Neural crest cell (in vitro differentiated cells): ENCODE results near the gene SEPTIN8. TPM values are rescaled to one million over a fixed set of nuclear protein-coding genes. Genes with fewer than 3 reads are reported as not detected.

Source experiments
- DNase-seq: peaks from one replicate; pipeline ENCODE4 v3.0.0; 2021; ENCODE audit warnings: low read depth, mixed read lengths, low spot score
- H3K27ac Mint-ChIP-seq: one replicate; pipeline ENCODE4 v1.8.0; 2021; ENCODE audit warnings: mild to moderate bottlenecking, mixed read lengths; ENCODE audit not compliant: unreplicated experiment
- H3K27me3 Mint-ChIP-seq: 2 replicates; pipeline ENCODE4 v1.8.0; 2021; ENCODE audit warnings: low read depth, mild to moderate bottlenecking, mixed read lengths
- H3K36me3 Mint-ChIP-seq: 2 replicates; pipeline ENCODE4 v1.8.0; 2021; ENCODE audit warnings: low read depth, mild to moderate bottlenecking, mixed read lengths
- H3K4me1 Mint-ChIP-seq: 2 replicates; pipeline ENCODE4 v1.8.0; 2021; ENCODE audit warnings: mixed read lengths
- H3K4me3 Mint-ChIP-seq: one replicate; pipeline ENCODE4 v1.8.0; 2021; ENCODE audit warnings: mild to moderate bottlenecking, mixed read lengths
- H3K9me3 Mint-ChIP-seq: 2 replicates; pipeline ENCODE4 v1.8.0; 2021; ENCODE audit warnings: mixed read lengths
- total RNA-seq: library from RNA; stranded (reverse); gene quantifications from 2 replicates; pipeline ENCODE4 v1.2.1, GENCODE V29; 2021
- TF ChIP-seq, protein P1 (sequence below): fragments of 200-600 bp; sonication (generic); conservative IDR thresholded peaks from 2 replicates; pipeline ENCODE4 v1.5.0; 2021; ENCODE audit warnings: antibody characterized with exemption, mild to moderate bottlenecking

SEPTIN8 gene
- total RNA-seq, 1 donor from 2014 or later = 71.1 TPM

DNA sequence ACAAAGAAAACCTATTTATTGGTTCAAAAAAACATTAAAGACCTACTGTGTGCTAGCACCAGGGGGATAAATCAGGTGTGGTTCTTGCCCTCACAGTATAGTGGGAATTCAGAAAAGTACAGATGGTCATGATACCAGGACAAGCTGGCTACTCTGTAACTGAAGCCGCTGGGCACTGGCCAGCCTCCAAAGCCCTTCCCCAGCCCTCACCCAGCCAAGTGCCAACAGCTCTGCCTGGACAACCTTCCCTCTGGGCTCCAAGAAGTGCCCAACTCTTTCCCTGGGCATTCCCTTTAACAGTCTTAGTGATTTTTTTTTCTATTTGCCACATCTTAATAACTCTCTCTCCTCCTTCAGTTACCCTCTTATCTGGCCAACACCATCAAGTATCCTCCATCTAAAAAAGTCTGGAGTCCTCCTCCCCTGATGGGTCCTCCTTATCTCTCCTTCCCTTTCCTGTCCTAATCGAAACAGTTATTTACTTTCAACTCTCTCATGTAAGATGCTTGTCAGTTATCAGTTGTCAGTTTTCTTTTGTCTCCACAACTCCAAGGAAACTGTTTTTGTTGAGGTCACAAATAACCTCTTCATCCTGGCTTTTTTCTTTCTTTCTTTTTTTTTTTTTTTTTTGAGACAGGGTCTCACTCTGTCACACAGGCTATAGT is 13.3 kb upstream of the SEPTIN8 start:
- H3K4me1 Mint-ChIP-seq = peaks cover 9% of the 10 kb centered on the region
- peaks cover 9% of the 10 kb centered on the region for H3K27me3 Mint-ChIP-seq
- H3K27ac Mint-ChIP-seq = no peak overlapping the region
- no peaks in the 10 kb centered on the region for H3K9me3 Mint-ChIP-seq
- H3K4me3 Mint-ChIP-seq = no peak overlapping the region
- no peak for DNase-seq
- TF ChIP-seq, protein P1, sequence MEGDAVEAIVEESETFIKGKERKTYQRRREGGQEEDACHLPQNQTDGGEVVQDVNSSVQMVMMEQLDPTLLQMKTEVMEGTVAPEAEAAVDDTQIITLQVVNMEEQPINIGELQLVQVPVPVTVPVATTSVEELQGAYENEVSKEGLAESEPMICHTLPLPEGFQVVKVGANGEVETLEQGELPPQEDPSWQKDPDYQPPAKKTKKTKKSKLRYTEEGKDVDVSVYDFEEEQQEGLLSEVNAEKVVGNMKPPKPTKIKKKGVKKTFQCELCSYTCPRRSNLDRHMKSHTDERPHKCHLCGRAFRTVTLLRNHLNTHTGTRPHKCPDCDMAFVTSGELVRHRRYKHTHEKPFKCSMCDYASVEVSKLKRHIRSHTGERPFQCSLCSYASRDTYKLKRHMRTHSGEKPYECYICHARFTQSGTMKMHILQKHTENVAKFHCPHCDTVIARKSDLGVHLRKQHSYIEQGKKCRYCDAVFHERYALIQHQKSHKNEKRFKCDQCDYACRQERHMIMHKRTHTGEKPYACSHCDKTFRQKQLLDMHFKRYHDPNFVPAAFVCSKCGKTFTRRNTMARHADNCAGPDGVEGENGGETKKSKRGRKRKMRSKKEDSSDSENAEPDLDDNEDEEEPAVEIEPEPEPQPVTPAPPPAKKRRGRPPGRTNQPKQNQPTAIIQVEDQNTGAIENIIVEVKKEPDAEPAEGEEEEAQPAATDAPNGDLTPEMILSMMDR = no peak
- no peaks in the 10 kb centered on the region for H3K36me3 Mint-ChIP-seq

DNA sequence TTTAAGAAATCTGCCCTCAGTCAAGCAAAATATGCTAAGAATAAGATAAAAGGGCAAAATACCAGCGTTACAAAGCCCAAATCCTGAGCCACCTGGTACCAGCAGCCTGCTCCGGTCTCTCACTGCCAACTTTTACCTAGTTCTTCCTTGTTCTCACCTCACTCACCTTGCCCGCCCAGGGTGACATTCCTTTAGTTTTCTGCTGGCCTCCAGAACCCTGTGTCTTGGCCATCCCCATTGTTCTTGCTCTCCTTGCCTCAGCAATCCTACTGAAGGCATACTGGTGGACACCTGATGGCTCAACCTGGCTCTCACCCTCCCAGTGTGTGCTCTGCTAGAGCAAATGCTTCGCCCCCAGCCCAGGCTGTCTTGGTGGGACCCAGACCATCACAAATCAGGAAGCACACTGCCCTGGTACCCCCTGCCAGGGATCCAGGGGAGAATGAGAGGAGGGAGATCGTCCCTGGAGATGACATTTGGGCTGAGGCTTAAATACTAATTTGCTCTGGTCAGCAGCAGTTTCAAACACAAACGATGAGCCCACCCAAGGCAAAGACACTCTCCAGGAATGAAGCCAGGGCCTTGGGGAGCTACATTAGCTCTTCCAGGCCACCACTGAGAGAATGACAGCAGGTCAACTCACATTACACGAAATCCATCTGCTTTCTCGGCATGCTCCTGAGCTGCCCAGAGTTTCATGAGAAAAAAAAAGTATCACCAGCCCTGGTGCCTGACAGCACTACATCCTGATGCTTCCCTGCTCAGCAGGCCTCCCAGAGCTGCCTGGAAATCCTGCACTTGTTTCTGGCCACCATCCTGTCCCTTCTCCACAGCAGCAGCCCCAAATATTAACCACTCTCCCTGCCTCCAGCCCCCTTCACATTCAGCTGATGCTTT is 12.2 kb upstream of the SEPTIN8 start:
- H3K27ac Mint-ChIP-seq = no peak overlapping the region

DNA sequence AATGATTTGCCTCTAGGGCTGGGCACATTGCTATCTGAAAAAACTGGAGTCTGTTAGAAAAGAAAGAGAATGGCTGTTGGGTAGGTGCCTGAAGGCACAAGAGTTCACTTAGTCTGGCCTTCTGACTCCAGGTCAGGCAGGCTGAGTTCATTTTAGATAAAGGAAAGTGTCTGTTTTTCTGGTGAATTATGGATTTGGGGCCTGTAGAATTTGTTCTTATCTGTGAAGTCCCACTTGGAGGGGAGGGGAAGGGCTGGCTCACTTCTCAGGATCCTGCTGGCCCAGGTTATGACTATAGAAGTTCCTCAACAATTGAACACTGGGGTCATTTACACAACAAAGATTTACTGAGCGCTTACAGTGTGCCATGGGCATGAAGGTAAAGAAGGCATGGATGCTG is 11.5 kb upstream of the SEPTIN8 start:
- DNase-seq = no peak
- peaks cover 8% of the 10 kb centered on the region for H3K27me3 Mint-ChIP-seq
- no peaks in the 10 kb centered on the region for H3K9me3 Mint-ChIP-seq
- peaks cover 9% of the 10 kb centered on the region for H3K4me1 Mint-ChIP-seq
- H3K4me3 Mint-ChIP-seq = no peak overlapping the region
- no peaks in the 10 kb centered on the region for H3K36me3 Mint-ChIP-seq
- TF ChIP-seq, protein P1 = no peak
- H3K27ac Mint-ChIP-seq = no peak overlapping the region

More for the DNA sequence above, 12.2 kb upstream of the SEPTIN8 start:
- Mint-ChIP-seq H3K9me3 (no peaks in the 10 kb centered on the region), H3K36me3 (no peaks in the 10 kb centered on the region), H3K4me3 (no peak overlapping the region), H3K27me3 (peaks cover 9% of the 10 kb centered on the region), H3K4me1 (peaks cover 9% of the 10 kb centered on the region)
- DNase-seq = no peak
- TF ChIP-seq, protein P1 = no peak

DNA sequence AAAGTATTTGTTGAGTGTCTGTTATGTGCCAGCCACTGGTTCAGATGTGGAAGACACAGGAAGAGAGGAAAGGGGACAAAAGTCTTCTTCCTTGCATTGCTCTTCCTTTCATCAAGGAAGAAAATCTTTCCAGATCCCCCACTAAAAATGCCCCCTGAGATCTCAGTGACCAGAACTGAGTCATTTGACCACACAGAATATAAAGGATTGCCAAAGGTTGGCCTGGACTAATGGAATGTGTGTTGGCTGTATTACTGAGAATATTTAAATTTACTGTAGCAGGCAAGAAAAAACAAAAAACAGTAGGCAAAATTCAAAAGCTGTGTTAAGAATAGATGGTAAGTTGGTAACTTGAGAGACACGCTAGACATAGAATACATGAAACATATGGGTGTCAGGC is 10.0 kb upstream of the SEPTIN8 start:
- Mint-ChIP-seq H3K4me3 (no peak overlapping the region), H3K27me3 (peaks cover 7% of the 10 kb centered on the region), H3K4me1 (peaks cover 9% of the 10 kb centered on the region), H3K27ac (no peak overlapping the region), H3K36me3 (no peaks in the 10 kb centered on the region), H3K9me3 (no peaks in the 10 kb centered on the region)
- TF ChIP-seq, protein P1 = no peak
- DNase-seq = no peak

DNA sequence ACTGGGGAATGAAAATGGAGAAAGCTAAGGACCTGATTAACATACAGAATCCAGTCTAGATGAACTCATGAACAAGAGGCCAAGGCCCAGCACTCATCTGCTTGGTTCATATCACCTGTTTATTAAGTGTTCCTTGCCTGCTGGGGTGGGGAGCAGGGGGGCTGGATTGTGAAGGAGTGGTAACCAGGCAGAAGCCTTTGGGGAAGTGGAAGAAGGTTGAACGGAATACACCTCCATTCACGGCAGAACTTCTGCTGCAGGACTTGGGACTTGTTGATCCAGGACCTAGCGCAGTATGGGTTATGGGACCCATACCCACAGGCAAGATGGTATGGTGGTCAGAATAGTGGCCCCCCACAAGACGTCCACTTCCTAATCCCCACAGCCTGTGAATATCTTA is 8.8 kb upstream of the SEPTIN8 start:
- peaks cover 17% of the 10 kb centered on the region for H3K27me3 Mint-ChIP-seq
- no peak for DNase-seq
- H3K36me3 Mint-ChIP-seq = no peaks in the 10 kb centered on the region
- H3K27ac Mint-ChIP-seq = no peak overlapping the region
- no peaks in the 10 kb centered on the region for H3K9me3 Mint-ChIP-seq
- H3K4me1 Mint-ChIP-seq = peaks cover 9% of the 10 kb centered on the region
- TF ChIP-seq, protein P1 = no peak
- H3K4me3 Mint-ChIP-seq = no peak overlapping the region
